GM12878 (cell line): ENCODE data around the gene KRT80. TPM values are rescaled to one million over a fixed set of nuclear protein-coding genes. Genes with fewer than 3 reads are reported as not detected.

Experiments
- NRF1 ChIP-seq: conservative IDR thresholded peaks from 2 replicates; pipeline ENCODE4 v1.6.1; 2011; ENCODE audit warnings: mild to moderate bottlenecking, low read depth, low read length, improper control_type of control experiment
- PML ChIP-seq: IDR thresholded peaks from 2 replicates; pipeline ENCODE4 v1.6.1; 2012; ENCODE audit warnings: low read length, inconsistent platforms
- SMC3 ChIP-seq: IDR thresholded peaks from 2 replicates; pipeline ENCODE4 v1.6.1; 2011; ENCODE audit warnings: low read length, improper control_type of control experiment, borderline replicate concordance
- polyA plus RNA-seq, 11 experiments: library from polyadenylated mRNA; depleted of rRNA in 4 of 11; unstranded in 6 of 11; stranded (reverse) in 5 of 11; fragments of >200 nt; fragmentation: Nextera tagmentation in 4 of 11; fragmentation: Illumina TruSeq in 1 of 11; extraction: Ambion mirVana in 4 of 11; extraction: Trizol in 1 of 11; gene quantifications; 1 replicate in 1 of 11; 2 replicates in 10 of 11; pipeline versions ENCODE4 v1.2.1 to v1.2.3, GENCODE V29; 2011 to 2016; ENCODE audit warnings: inconsistent platforms in 2 of 11, missing spikeins in 2 of 11, low read depth in 1 of 11
- total RNA-seq, 4 experiments: library from RNA; depleted of rRNA in 3 of 4; stranded (reverse); fragments of >200 nt in 3 of 4; fragmentation: Illumina TruSeq in 1 of 4; extraction: Trizol in 1 of 4; gene quantifications; 2 replicates each; pipeline versions ENCODE4 v1.2.1 to v1.2.3, GENCODE V29; 2013 to 2021
- TF ChIP-seq, protein P1 (sequence below): fragments of 150-350 bp; IDR thresholded peaks from 2 replicates; pipeline ENCODE4 v1.6.1; 2014; ENCODE audit warnings: mild to moderate bottlenecking, low read depth, low read length
- TF ChIP-seq, protein P2 (sequence below): IDR thresholded peaks from 2 replicates; pipeline ENCODE4 v1.6.1; 2011; ENCODE audit warnings: mild to moderate bottlenecking, low read depth, low read length, moderate library complexity; ENCODE audit not compliant: insufficient replicate concordance
- TF ChIP-seq, protein P3 (sequence below): fragments of 450-650 bp; formaldehyde crosslinking; IDR thresholded peaks from 2 replicates; pipeline ENCODE4 v1.4.0; 2020; ENCODE audit warnings: mild to moderate bottlenecking, moderate library complexity
- TF ChIP-seq, protein P4 (sequence below): fragments of 150-350 bp; IDR thresholded peaks from 2 replicates; pipeline ENCODE4 v1.6.1; 2016; ENCODE audit warnings: low read depth, low read length
- TF ChIP-seq, protein P5 (sequence below): fragments of 450-650 bp; formaldehyde crosslinking; IDR thresholded peaks from 2 replicates; pipeline ENCODE4 v1.4.0; 2022; ENCODE audit warnings: mild to moderate bottlenecking, moderate library complexity

The KRT80 gene
- total and polyA plus RNA-seq, 10 of the 15 experiments (the other 5 are each of a cell fraction or from before 2014, with no cell fraction given), result 0.01 TPM; not detected in 9

DNA sequence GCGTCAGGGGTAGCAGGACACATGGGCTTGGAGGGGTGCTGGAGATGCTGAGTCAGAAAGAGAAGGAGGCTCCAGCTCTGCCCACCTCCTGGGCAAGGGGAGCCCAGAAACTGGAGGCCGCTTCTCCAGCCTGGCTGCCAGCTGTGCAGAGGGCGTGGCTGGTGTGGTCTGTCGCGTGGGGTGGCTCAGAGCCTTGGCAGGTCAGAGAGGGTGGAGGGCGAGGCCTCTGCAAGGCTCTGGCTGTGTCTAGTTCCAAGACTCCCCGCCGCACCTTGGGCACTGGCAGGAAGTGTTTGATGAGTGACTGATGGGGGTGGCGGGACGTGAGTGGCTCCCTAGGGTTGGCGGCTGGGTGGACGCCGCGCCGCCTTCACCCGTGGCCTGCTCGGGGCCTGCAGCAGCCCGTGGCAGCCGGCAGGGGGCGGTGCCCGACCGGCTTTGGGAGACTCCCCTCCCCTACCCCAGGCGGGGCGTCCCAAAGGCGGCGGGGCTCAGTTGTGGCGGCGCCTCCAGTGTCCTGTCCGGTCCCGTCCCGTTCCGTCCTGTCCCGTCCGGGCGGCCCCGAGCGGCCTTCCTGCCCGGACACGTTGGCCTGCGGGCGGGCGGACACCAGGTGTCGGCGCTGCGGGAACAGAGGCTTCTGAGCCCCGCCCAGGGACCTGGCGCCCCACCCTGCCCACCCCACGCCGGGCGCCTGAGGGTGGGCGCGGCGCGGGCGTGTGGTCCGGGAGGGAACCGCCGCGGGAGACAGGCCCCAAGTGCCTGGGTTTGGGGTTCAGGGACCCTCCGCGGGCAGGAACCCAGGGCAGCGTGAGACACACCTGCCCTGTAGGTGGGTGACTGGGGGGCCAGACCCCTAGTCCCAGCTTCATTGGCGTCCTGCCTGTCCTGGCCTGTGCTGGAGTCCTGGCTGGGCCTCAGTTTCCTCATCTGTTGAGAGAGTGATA is 39.7 kb downstream of the KRT80 start (continued):
- TF ChIP-seq PML (no peak), NRF1 (no peak), SMC3 (0 out of 2 replicates have a peak, but pooled peaks have one; percentile 22)
- TF ChIP-seq, protein P1, sequence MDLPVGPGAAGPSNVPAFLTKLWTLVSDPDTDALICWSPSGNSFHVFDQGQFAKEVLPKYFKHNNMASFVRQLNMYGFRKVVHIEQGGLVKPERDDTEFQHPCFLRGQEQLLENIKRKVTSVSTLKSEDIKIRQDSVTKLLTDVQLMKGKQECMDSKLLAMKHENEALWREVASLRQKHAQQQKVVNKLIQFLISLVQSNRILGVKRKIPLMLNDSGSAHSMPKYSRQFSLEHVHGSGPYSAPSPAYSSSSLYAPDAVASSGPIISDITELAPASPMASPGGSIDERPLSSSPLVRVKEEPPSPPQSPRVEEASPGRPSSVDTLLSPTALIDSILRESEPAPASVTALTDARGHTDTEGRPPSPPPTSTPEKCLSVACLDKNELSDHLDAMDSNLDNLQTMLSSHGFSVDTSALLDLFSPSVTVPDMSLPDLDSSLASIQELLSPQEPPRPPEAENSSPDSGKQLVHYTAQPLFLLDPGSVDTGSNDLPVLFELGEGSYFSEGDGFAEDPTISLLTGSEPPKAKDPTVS, result no peak
- TF ChIP-seq, protein P2, sequence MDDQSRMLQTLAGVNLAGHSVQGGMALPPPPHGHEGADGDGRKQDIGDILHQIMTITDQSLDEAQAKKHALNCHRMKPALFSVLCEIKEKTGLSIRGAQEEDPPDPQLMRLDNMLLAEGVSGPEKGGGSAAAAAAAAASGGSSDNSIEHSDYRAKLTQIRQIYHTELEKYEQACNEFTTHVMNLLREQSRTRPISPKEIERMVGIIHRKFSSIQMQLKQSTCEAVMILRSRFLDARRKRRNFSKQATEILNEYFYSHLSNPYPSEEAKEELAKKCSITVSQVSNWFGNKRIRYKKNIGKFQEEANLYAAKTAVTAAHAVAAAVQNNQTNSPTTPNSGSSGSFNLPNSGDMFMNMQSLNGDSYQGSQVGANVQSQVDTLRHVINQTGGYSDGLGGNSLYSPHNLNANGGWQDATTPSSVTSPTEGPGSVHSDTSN, result no peak
- TF ChIP-seq, protein P3, sequence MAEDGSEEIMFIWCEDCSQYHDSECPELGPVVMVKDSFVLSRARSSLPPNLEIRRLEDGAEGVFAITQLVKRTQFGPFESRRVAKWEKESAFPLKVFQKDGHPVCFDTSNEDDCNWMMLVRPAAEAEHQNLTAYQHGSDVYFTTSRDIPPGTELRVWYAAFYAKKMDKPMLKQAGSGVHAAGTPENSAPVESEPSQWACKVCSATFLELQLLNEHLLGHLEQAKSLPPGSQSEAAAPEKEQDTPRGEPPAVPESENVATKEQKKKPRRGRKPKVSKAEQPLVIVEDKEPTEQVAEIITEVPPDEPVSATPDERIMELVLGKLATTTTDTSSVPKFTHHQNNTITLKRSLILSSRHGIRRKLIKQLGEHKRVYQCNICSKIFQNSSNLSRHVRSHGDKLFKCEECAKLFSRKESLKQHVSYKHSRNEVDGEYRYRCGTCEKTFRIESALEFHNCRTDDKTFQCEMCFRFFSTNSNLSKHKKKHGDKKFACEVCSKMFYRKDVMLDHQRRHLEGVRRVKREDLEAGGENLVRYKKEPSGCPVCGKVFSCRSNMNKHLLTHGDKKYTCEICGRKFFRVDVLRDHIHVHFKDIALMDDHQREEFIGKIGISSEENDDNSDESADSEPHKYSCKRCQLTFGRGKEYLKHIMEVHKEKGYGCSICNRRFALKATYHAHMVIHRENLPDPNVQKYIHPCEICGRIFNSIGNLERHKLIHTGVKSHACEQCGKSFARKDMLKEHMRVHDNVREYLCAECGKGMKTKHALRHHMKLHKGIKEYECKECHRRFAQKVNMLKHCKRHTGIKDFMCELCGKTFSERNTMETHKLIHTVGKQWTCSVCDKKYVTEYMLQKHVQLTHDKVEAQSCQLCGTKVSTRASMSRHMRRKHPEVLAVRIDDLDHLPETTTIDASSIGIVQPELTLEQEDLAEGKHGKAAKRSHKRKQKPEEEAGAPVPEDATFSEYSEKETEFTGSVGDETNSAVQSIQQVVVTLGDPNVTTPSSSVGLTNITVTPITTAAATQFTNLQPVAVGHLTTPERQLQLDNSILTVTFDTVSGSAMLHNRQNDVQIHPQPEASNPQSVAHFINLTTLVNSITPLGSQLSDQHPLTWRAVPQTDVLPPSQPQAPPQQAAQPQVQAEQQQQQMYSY, result no peak
- TF ChIP-seq, protein P4, sequence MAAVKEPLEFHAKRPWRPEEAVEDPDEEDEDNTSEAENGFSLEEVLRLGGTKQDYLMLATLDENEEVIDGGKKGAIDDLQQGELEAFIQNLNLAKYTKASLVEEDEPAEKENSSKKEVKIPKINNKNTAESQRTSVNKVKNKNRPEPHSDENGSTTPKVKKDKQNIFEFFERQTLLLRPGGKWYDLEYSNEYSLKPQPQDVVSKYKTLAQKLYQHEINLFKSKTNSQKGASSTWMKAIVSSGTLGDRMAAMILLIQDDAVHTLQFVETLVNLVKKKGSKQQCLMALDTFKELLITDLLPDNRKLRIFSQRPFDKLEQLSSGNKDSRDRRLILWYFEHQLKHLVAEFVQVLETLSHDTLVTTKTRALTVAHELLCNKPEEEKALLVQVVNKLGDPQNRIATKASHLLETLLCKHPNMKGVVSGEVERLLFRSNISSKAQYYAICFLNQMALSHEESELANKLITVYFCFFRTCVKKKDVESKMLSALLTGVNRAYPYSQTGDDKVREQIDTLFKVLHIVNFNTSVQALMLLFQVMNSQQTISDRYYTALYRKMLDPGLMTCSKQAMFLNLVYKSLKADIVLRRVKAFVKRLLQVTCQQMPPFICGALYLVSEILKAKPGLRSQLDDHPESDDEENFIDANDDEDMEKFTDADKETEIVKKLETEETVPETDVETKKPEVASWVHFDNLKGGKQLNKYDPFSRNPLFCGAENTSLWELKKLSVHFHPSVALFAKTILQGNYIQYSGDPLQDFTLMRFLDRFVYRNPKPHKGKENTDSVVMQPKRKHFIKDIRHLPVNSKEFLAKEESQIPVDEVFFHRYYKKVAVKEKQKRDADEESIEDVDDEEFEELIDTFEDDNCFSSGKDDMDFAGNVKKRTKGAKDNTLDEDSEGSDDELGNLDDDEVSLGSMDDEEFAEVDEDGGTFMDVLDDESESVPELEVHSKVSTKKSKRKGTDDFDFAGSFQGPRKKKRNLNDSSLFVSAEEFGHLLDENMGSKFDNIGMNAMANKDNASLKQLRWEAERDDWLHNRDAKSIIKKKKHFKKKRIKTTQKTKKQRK, result no peak
- TF ChIP-seq, protein P5, sequence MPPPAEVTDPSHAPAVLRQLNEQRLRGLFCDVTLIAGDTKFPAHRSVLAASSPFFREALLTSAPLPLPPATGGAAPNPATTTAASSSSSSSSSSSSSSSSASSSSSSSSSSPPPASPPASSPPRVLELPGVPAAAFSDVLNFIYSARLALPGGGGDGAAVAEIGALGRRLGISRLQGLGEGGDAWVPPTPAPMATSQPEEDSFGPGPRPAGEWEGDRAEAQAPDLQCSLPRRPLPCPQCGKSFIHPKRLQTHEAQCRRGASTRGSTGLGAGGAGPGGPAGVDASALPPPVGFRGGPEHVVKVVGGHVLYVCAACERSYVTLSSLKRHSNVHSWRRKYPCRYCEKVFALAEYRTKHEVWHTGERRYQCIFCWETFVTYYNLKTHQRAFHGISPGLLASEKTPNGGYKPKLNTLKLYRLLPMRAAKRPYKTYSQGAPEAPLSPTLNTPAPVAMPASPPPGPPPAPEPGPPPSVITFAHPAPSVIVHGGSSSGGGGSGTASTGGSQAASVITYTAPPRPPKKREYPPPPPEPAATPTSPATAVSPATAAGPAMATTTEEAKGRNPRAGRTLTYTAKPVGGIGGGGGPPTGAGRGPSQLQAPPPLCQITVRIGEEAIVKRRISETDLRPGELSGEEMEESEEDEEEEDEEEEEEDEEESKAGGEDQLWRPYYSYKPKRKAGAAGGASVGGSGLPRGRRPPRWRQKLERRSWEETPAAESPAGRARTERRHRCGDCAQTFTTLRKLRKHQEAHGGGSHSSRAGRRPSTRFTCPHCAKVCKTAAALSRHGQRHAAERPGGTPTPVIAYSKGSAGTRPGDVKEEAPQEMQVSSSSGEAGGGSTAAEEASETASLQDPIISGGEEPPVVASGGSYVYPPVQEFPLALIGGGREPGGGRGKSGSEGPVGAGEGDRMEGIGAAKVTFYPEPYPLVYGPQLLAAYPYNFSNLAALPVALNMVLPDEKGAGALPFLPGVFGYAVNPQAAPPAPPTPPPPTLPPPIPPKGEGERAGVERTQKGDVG (CRISPR knock-in tag), result no peak
- TF ChIP-seq, all 136 proteins: peak for 5
